HL-60 (cell line): ENCODE results near the gene NADSYN1. TPM values are rescaled to one million over a fixed set of nuclear protein-coding genes. Genes with fewer than 3 reads are reported as not detected.

ENCODE experiments used
- DNase-seq, 2 experiments: peaks; one replicate each; pipeline ENCODE4 v3.0.0-alpha.2; 2010 to 2020; ENCODE audit warnings: low read depth in 1 of 2, low spot score in 1 of 2
- H3K27ac ChIP-seq: fragments of 250-450 bp; sonication (Bioruptor Pico); replicated peaks from 2 replicates; pipeline ENCODE4 v1.5.1; 2020; ENCODE audit warnings: mild to moderate bottlenecking, moderate library complexity
- H3K27me3 ChIP-seq: fragments of 250-450 bp; sonication (Bioruptor Pico); 2 replicates; pipeline ENCODE4 v1.5.1; 2021; ENCODE audit warnings: mild to moderate bottlenecking, moderate library complexity; ENCODE audit not compliant: insufficient read depth, poor library complexity, severe bottlenecking
- H3K4me3 ChIP-seq: replicated peaks from 2 replicates; pipeline ENCODE4 v1.5.1; 2011; ENCODE audit warnings: mild to moderate bottlenecking, control low read depth, low read length; ENCODE audit not compliant: insufficient read depth
- GABPA ChIP-seq: IDR thresholded peaks from 2 replicates; pipeline ENCODE4 v1.6.1; 2012; ENCODE audit warnings: low read depth
- POLR2AphosphoS5 ChIP-seq: IDR thresholded peaks from 2 replicates; pipeline ENCODE4 v1.6.1; 2012; ENCODE audit warnings: low read depth
- SPI1 ChIP-seq: IDR thresholded peaks from 2 replicates; pipeline ENCODE4 v1.6.1; 2012; ENCODE audit warnings: low read depth, mild to moderate bottlenecking, borderline replicate concordance
- microRNA-seq: library from miRNA; unstranded; fragments of <30 nt; microRNA quantifications from one replicate; pipeline ENCODE4, GENCODE V29; 2018
- TF ChIP-seq, protein P1 (sequence below): IDR thresholded peaks from one replicate; pipeline ENCODE4 v1.5.1; 2011; ENCODE audit warnings: low read length, control low read depth, inconsistent platforms; ENCODE audit not compliant: insufficient read depth
- TF ChIP-seq, protein P2 (sequence below): IDR thresholded peaks from 2 replicates; pipeline ENCODE4 v1.6.1; 2012; ENCODE audit warnings: low read depth; ENCODE audit not compliant: insufficient replicate concordance

NADSYN1 gene

DNA sequence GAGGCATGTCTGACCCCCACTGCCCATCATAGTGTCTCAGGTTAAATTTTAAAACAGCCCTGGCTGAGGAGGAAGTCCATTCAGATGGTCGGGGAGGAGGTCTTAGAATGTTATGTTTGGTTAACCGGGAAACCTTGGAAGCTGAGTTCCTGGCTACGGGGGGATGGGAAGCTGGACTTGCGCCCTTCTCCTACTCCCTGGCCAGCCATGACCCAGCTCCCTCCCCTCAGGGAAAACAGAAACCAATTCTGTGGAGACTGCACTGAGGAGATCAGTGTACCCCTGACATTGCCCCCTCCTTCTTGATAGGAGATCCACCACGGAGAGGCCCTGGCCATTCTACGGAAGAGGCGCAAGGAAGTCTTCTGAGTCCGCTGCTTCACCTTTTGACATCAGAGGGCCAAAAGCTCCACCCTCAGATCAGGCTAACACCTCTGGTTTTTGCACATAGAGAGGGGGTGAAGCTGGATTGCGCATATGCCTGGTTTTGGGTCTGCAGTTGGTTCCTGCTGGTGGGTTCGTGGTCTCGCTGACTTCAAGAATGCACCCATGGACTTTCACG is 92.5 kb downstream of the NADSYN1 start:
- TF ChIP-seq POLR2AphosphoS5, result no peak
- TF ChIP-seq, protein P1, sequence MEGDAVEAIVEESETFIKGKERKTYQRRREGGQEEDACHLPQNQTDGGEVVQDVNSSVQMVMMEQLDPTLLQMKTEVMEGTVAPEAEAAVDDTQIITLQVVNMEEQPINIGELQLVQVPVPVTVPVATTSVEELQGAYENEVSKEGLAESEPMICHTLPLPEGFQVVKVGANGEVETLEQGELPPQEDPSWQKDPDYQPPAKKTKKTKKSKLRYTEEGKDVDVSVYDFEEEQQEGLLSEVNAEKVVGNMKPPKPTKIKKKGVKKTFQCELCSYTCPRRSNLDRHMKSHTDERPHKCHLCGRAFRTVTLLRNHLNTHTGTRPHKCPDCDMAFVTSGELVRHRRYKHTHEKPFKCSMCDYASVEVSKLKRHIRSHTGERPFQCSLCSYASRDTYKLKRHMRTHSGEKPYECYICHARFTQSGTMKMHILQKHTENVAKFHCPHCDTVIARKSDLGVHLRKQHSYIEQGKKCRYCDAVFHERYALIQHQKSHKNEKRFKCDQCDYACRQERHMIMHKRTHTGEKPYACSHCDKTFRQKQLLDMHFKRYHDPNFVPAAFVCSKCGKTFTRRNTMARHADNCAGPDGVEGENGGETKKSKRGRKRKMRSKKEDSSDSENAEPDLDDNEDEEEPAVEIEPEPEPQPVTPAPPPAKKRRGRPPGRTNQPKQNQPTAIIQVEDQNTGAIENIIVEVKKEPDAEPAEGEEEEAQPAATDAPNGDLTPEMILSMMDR, result no peak
- no peak for TF ChIP-seq SPI1
- no peak for TF ChIP-seq GABPA
- TF ChIP-seq, protein P2, sequence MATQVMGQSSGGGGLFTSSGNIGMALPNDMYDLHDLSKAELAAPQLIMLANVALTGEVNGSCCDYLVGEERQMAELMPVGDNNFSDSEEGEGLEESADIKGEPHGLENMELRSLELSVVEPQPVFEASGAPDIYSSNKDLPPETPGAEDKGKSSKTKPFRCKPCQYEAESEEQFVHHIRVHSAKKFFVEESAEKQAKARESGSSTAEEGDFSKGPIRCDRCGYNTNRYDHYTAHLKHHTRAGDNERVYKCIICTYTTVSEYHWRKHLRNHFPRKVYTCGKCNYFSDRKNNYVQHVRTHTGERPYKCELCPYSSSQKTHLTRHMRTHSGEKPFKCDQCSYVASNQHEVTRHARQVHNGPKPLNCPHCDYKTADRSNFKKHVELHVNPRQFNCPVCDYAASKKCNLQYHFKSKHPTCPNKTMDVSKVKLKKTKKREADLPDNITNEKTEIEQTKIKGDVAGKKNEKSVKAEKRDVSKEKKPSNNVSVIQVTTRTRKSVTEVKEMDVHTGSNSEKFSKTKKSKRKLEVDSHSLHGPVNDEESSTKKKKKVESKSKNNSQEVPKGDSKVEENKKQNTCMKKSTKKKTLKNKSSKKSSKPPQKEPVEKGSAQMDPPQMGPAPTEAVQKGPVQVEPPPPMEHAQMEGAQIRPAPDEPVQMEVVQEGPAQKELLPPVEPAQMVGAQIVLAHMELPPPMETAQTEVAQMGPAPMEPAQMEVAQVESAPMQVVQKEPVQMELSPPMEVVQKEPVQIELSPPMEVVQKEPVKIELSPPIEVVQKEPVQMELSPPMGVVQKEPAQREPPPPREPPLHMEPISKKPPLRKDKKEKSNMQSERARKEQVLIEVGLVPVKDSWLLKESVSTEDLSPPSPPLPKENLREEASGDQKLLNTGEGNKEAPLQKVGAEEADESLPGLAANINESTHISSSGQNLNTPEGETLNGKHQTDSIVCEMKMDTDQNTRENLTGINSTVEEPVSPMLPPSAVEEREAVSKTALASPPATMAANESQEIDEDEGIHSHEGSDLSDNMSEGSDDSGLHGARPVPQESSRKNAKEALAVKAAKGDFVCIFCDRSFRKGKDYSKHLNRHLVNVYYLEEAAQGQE, result no peak

DNA sequence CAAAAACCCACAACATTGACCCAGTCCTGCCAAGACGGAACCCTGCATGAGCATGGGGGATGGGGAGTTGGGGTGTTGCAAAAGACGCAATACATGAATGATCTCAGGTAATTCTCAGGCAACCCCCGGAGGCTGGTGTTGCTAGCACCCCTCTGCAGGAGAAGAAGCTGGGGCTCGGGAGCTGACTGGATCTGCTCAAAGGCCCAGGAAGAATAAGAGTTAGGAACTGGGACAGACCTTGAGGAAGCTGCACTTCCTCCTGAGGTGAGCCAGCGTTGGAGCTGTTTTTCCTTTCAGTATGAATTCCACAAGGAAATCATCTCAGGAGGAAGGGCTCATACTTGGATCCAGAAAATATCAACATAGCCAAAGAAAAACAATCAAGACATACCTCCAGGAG is 95.1 kb downstream of the NADSYN1 start, which contains the start of gene KRTAP5-9:
Gene KRTAP5-9 (plus strand): TSS at position 301 of the 400 bp plus-strand sequence. CDS start 238 bp downstream, outside the sequence.
- Histone ChIP-seq H3K27me3 (no peaks in the 10 kb centered on the region), H3K4me3 (no peak within 1 kb of the TSS), H3K27ac (no peak within 1 kb of the TSS)
- DNase-seq, result no peak
- peak; percentile 41; the same call in 1 of the 2 replicates for TF ChIP-seq SPI1
- TF ChIP-seq, protein P1, result no peak

More for the DNA sequence above, 92.5 kb downstream of the NADSYN1 start:
- no peak overlapping the region for H3K27ac ChIP-seq
- no peak for DNase-seq
- H3K27me3 ChIP-seq, result no peaks in the 10 kb centered on the region
- no peak overlapping the region for H3K4me3 ChIP-seq

DNA sequence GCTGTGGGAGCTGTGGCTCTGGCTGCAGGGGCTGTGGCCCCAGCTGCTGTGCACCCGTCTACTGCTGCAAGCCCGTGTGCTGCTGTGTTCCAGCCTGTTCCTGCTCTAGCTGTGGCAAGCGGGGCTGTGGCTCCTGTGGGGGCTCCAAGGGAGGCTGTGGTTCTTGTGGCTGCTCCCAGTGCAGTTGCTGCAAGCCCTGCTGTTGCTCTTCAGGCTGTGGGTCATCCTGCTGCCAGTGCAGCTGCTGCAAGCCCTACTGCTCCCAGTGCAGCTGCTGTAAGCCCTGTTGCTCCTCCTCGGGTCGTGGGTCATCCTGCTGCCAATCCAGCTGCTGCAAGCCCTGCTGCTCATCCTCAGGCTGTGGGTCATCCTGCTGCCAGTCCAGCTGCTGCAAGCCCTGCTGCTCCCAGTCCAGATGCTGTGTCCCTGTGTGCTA is 95.7 kb downstream of the NADSYN1 start:
- Histone ChIP-seq H3K27ac (no peak overlapping the region), H3K27me3 (no peaks in the 10 kb centered on the region), H3K4me3 (no peak overlapping the region)
- peak; percentile 93 for TF ChIP-seq POLR2AphosphoS5
- TF ChIP-seq, protein P1, result no peak
- DNase-seq, result peak in 1 of 2 experiments; percentile 72

Small RNA genes within 50 kb of the gene (microRNA-seq; reads per million reads assigned to microRNA genes)
- gene MIR6754, result not detected
